ENCODE results near the gene ADRA2C. TPM values are rescaled to one million over a fixed set of nuclear protein-coding genes. Genes with fewer than 3 reads are reported as not detected.
A peak's percentile ranks its signal among the peaks of the same experiment; 100 is the strongest.

ADRA2C gene
- total and polyA plus RNA-seq, 4 donors: 9.6 to 72.2 (median 42.7) TPM

GRCh38 chr4:3807311-3807710, 41.1 kb downstream of the ADRA2C start:
- Histone ChIP-seq H3K36me3 (ENCODE audit: control insufficient read depth in 1 of 2, insufficient read depth in 2 of 2, low read length in 1 of 2) (no peaks in the 10 kb centered on the region), H3K27ac (ENCODE audit: low read depth in 1 of 2, low read length in 2 of 2) (no peak overlapping the region), H3K9me3 (ENCODE audit: control insufficient read depth, low read length) (no peaks in the 10 kb centered on the region), H3K4me1 (ENCODE audit: control insufficient read depth in 1 of 2, insufficient read depth in 2 of 2, low read length in 2 of 2) (no peaks in the 10 kb centered on the region), H3K27me3 (ENCODE audit: control insufficient read depth in 1 of 2, insufficient read depth in 2 of 2, low read length in 1 of 2) (no peaks in the 10 kb centered on the region), H3K4me3 (ENCODE audit: low read length in 2 of 2) (no peak overlapping the region)
- intact Hi-C loops (cut with DNase I): no loop called here
- DNase-seq: peak; percentile 13 to 15
- 42 to 43% methylated on average over 6 of the region's 6 CpGs for WGBS, 2 donors
- no peak for ATAC-seq (ENCODE audit: low FRiP score)

GRCh38 chr4:3807822-3808496, 41.8 kb downstream of the ADRA2C start:
- intact Hi-C loops (cut with DNase I): no loop called here
- H3K36me3 ChIP-seq (ENCODE audit: control insufficient read depth in 1 of 2, insufficient read depth in 2 of 2, low read length in 1 of 2): no peaks in the 10 kb centered on the region
- no peak overlapping the region for H3K27ac ChIP-seq (ENCODE audit: low read depth in 1 of 2, low read length in 2 of 2)
- H3K9me3 ChIP-seq (ENCODE audit: control insufficient read depth, low read length): no peaks in the 10 kb centered on the region
- DNase-seq (peak; percentile 5 to 11), ATAC-seq (ENCODE audit: low FRiP score) (no peak)
- WGBS, 2 donors: 10 to 11% methylated on average over 14 of the region's 14 CpGs
- no peaks in the 10 kb centered on the region for H3K4me1 ChIP-seq (ENCODE audit: control insufficient read depth in 1 of 2, insufficient read depth in 2 of 2, low read length in 2 of 2)
- no peaks in the 10 kb centered on the region for H3K27me3 ChIP-seq (ENCODE audit: control insufficient read depth in 1 of 2, insufficient read depth in 2 of 2, low read length in 1 of 2)
- H3K4me3 ChIP-seq (ENCODE audit: low read length in 2 of 2): no peak overlapping the region

DNA sequence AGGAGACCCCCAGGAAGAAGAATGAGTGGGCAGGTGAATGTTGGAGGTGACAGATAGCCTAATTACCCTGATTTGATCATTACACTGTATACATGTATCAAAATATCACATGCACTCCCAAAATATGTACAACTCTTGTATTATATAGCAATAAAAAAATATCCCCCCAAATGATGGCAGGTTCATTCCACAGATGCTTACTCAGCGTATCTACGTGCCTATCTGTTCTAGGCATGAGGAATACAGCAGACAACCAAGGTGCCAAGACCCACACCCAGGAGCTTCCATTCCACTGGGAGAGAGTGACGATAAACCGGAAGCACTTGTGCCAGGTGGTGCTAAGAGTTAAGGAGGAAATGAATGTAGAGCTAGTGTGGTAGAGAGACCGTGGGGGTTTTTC, 42.4 kb downstream of the ADRA2C start:
- Histone ChIP-seq H3K27me3 (ENCODE audit: control insufficient read depth in 1 of 2, insufficient read depth in 2 of 2, low read length in 1 of 2) (no peaks in the 10 kb centered on the region), H3K4me3 (ENCODE audit: low read length in 2 of 2) (no peak overlapping the region), H3K36me3 (ENCODE audit: control insufficient read depth in 1 of 2, insufficient read depth in 2 of 2, low read length in 1 of 2) (no peaks in the 10 kb centered on the region), H3K9me3 (ENCODE audit: control insufficient read depth, low read length) (no peaks in the 10 kb centered on the region), H3K27ac (ENCODE audit: low read depth in 1 of 2, low read length in 2 of 2) (no peak overlapping the region), H3K4me1 (ENCODE audit: control insufficient read depth in 1 of 2, insufficient read depth in 2 of 2, low read length in 2 of 2) (no peaks in the 10 kb centered on the region)
- WGBS, 2 donors: 56 to 65% methylated on average over 5 of the region's 5 CpGs
- intact Hi-C loops (cut with DNase I): no loop called here
- ATAC-seq (ENCODE audit: low FRiP score) (no peak), DNase-seq (peak in 1 of 2 donors; percentile 2)

GRCh38 chr4:3809028-3809427, 42.8 kb downstream of the ADRA2C start:
- peak; percentile 21 for ATAC-seq (ENCODE audit: low FRiP score)

DNA sequence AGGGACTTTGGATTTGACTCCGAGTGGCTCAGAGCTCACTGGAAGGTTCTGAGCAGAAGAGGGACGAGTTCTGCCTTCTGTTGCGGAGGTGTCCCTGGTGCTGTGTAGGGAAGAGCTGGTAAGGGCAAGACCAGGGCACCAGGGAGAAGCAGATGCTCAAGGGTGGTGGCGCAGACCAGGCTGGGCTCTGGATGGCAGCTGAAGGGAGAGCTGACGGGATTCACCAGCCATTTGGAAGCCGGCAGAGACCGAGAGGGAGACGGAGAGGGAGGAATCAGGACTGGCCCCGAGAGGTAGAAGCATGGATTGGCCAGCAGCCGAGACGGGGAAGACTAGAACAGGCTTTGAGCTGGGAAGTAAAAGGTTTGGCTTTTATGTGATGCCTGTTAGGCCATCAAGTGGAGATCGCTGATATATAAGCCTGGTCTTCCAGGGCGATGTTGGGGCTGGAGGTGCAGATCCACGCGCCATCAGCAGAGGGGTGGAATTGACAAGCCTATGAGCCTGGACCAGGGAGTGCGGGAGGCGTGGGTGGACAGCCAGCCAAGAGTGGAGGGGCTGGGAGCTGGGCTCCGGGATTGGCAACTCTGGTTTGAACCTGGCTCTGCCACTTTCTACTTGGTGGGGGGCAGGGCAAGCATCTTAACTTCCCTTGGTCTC, 43.4 kb downstream of the ADRA2C start:
- intact Hi-C loops (cut with DNase I): no loop called here
- Histone ChIP-seq H3K4me3 (ENCODE audit: low read length in 2 of 2) (no peak overlapping the region), H3K4me1 (ENCODE audit: control insufficient read depth in 1 of 2, insufficient read depth in 2 of 2, low read length in 2 of 2) (no peaks in the 10 kb centered on the region), H3K27me3 (ENCODE audit: control insufficient read depth in 1 of 2, insufficient read depth in 2 of 2, low read length in 1 of 2) (no peaks in the 10 kb centered on the region), H3K36me3 (ENCODE audit: control insufficient read depth in 1 of 2, insufficient read depth in 2 of 2, low read length in 1 of 2) (no peaks in the 10 kb centered on the region), H3K27ac (ENCODE audit: low read depth in 1 of 2, low read length in 2 of 2) (no peak overlapping the region), H3K9me3 (ENCODE audit: control insufficient read depth, low read length) (no peaks in the 10 kb centered on the region)
- peak; percentile 20 to 58 for DNase-seq
- WGBS, 2 donors: 69 to 77% methylated on average over 18 of the region's 18 CpGs
- ATAC-seq (ENCODE audit: low FRiP score): no peak

More at GRCh38 chr4:3809028-3809427, 42.8 kb downstream of the ADRA2C start:
- intact Hi-C loops (cut with DNase I): no loop called here
- H3K9me3 ChIP-seq (ENCODE audit: control insufficient read depth, low read length): no peaks in the 10 kb centered on the region
- peak in 1 of 2 donors; percentile 16 for DNase-seq
- H3K4me3 ChIP-seq (ENCODE audit: low read length in 2 of 2): no peak overlapping the region
- H3K27ac ChIP-seq (ENCODE audit: low read depth in 1 of 2, low read length in 2 of 2): no peak overlapping the region
- H3K27me3 ChIP-seq (ENCODE audit: control insufficient read depth in 1 of 2, insufficient read depth in 2 of 2, low read length in 1 of 2): no peaks in the 10 kb centered on the region
- 91 to 93% methylated on average over 29 of the region's 29 CpGs for WGBS, 2 donors
- no peaks in the 10 kb centered on the region for H3K36me3 ChIP-seq (ENCODE audit: control insufficient read depth in 1 of 2, insufficient read depth in 2 of 2, low read length in 1 of 2)
- H3K4me1 ChIP-seq (ENCODE audit: control insufficient read depth in 1 of 2, insufficient read depth in 2 of 2, low read length in 2 of 2): no peaks in the 10 kb centered on the region

DNA sequence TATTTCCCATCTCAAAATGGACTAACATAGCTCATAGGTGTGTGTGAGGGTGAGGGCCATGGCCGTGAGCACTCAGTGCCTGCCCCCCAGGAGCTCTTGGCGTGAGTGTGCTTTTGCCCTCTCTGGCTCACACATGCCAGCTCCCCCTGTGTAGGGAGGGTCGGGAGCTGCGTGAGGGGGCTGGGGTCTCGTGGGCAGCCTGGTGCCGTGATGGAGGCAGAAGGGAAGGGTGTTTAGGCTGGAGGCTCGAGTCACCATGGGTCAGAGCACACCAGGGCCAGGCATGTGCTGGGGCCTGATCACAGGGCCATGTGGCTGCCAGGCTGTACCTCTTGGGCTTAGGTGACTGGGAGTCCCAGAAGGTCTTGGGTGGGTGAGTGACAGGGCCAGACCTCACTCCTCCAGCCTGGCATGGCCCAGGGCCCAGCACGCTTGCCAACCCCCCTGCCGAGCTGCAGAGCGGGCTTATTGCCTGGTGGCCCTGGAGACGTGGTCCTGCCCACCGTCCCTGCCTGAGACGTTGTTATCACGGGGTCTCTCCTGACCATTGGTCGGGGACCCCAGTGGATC, 44.0 kb downstream of the ADRA2C start:
- no peaks in the 10 kb centered on the region for H3K9me3 ChIP-seq (ENCODE audit: control insufficient read depth, low read length)
- no peaks in the 10 kb centered on the region for H3K4me1 ChIP-seq (ENCODE audit: control insufficient read depth in 1 of 2, insufficient read depth in 2 of 2, low read length in 2 of 2)
- DNase-seq (peak; percentile 20 to 57), ATAC-seq (ENCODE audit: low FRiP score) (no peak)
- no peaks in the 10 kb centered on the region for H3K27me3 ChIP-seq (ENCODE audit: control insufficient read depth in 1 of 2, insufficient read depth in 2 of 2, low read length in 1 of 2)
- H3K27ac ChIP-seq (ENCODE audit: low read depth in 1 of 2, low read length in 2 of 2): no peak overlapping the region
- no peak overlapping the region for H3K4me3 ChIP-seq (ENCODE audit: low read length in 2 of 2)
- H3K36me3 ChIP-seq (ENCODE audit: control insufficient read depth in 1 of 2, insufficient read depth in 2 of 2, low read length in 1 of 2): no peaks in the 10 kb centered on the region
- intact Hi-C loops (cut with DNase I): no loop called here
- WGBS, 2 donors: 55 to 69% methylated on average over 15 of the region's 15 CpGs

DNA sequence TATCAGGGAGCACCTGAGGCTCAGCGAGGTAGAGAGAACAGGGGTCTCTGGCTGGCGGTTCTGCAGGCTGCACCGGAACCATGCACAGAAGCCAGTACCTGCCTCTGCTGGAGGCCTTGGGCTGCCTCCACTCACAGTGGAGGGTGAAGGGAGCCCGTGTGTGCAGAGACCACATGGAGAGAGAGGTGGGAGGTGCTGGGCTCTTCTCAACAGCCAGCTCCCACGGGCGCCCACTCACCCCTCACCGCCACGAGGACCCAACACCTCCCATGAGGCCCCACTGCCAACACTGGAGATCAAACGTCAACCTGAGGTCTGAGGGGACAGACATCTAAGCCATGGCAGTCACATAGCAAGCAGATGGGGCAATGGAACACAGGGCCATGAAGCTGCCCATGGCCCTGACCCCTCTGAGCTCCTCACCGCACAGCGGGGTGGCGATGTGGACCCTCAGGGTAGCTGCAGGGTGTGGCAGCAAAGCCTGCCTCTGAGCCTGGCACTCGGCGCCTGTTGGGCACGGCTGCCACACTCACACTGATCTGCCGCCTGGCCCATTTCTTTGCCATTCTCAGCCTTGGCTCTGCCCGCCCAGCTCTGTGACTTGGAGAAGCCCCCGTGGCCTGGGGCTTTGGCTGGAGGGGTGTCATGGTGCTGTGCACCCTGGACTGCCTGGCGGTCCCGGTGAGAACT, 44.8 kb downstream of the ADRA2C start:
- no peaks in the 10 kb centered on the region for H3K27me3 ChIP-seq (ENCODE audit: control insufficient read depth in 1 of 2, insufficient read depth in 2 of 2, low read length in 1 of 2)
- H3K9me3 ChIP-seq (ENCODE audit: control insufficient read depth, low read length): no peaks in the 10 kb centered on the region
- intact Hi-C loops (cut with DNase I): no loop called here
- WGBS, 2 donors: 85 to 87% methylated on average over 20 of the region's 20 CpGs
- no peak overlapping the region for H3K27ac ChIP-seq (ENCODE audit: low read depth in 1 of 2, low read length in 2 of 2)
- no peak overlapping the region for H3K4me3 ChIP-seq (ENCODE audit: low read length in 2 of 2)
- no peak for ATAC-seq (ENCODE audit: low FRiP score)
- DNase-seq: peak; percentile 23 to 67
- H3K4me1 ChIP-seq (ENCODE audit: control insufficient read depth in 1 of 2, insufficient read depth in 2 of 2, low read length in 2 of 2): no peaks in the 10 kb centered on the region
- no peaks in the 10 kb centered on the region for H3K36me3 ChIP-seq (ENCODE audit: control insufficient read depth in 1 of 2, insufficient read depth in 2 of 2, low read length in 1 of 2)

GRCh38 chr4:3811621-3812020, 45.4 kb downstream of the ADRA2C start:
- peak; percentile 45 to 54 for DNase-seq
- no peak overlapping the region for H3K27ac ChIP-seq (ENCODE audit: low read depth in 1 of 2, low read length in 2 of 2)
- H3K4me3 ChIP-seq (ENCODE audit: low read length in 2 of 2): no peak overlapping the region
- no peaks in the 10 kb centered on the region for H3K36me3 ChIP-seq (ENCODE audit: control insufficient read depth in 1 of 2, insufficient read depth in 2 of 2, low read length in 1 of 2)
- no peaks in the 10 kb centered on the region for H3K9me3 ChIP-seq (ENCODE audit: control insufficient read depth, low read length)
- H3K4me1 ChIP-seq (ENCODE audit: control insufficient read depth in 1 of 2, insufficient read depth in 2 of 2, low read length in 2 of 2): no peaks in the 10 kb centered on the region
- no peaks in the 10 kb centered on the region for H3K27me3 ChIP-seq (ENCODE audit: control insufficient read depth in 1 of 2, insufficient read depth in 2 of 2, low read length in 1 of 2)
- ATAC-seq (ENCODE audit: low FRiP score): no peak
- intact Hi-C loops (cut with DNase I): no loop called here
- 84% methylated on average over 6 of the region's 6 CpGs for WGBS, 2 donors
